UCSD-AML1 (cell line): Measurements from ENCODE around the gene GNAQ.

Experiments used
- DNase-seq: peaks from one replicate; lab custom pipeline; 2025; ENCODE audit not compliant: unreplicated experiment; lab: John Stamatoyannopoulos, UW

Gene GNAQ

DNA sequence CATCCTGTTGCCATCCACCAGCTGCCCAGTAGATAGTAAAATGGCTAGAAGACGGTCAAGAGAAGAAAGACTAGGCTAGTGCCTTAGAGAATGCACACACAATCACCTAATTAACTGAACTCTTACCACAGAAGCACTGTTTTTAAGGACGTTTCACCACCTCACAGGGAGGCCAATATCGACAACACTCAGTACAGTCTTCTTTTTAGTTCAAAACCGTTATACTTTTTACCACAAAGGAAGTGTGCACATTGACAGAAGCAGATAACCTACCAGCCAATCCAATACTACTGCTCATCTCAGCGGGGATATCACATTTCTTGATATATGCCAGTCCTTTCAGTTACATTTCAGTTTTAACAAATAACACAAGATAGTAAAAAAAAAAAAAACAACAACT, 122.3 kb downstream of the GNAQ start:
- DNase-seq, result no peak

DNA sequence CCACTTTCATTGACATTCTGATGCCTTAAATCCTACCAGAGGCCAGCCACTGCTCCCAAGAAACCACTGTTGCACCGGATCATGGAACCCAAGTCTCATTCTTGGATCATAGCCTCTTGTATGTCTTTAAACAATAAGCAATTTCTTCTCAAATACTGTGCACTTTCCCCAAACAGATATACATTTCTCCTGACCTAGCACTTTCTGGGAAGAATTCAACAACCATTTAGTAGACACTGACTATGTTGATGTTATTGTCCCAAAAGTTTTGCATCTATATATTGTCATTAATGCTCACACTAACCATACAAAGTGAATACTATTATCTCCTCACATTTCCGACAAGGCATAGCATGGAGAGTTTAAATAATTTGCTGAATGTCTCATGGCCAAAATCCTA, 123.3 kb downstream of the GNAQ start:
- DNase-seq, result no peak

DNA sequence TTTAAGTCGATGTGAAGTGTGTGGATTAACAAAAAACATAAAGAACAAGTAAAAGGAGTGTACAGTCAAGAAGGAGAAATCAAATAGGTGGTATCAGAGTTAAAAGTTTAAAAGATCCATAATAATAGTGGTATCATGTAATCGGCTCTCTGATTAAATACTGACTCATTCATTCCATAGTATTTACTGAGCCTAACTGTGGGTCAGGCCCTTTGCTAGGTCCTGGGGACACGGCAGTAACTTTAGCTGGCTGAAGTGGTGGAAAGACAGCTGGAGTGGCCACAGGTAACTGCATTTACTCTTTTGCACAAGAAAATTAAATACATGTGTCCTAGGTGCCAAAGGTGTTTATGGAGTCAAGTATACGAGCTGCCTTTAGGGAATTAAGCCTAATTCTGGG, 124.0 kb downstream of the GNAQ start:
- no peak for DNase-seq

DNA sequence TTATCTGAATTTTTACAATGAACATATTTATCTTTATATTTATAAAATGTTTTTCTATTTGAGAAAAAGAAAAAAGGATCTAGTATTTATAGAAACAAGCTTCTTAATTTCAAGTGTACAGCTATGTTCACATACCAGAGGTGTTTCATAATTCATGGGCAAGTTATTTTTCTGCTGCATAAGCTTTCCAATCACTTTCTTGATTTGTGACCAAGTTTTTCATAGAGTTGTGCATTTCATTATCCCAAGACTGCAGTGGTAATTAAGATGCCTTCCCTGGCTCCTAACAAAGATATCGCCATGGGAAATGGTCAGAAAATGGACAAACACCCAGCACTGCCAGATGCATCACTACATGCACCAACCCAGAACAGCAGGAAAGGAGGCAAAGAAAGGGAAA, 124.6 kb downstream of the GNAQ start:
- DNase-seq, result no peak

DNA sequence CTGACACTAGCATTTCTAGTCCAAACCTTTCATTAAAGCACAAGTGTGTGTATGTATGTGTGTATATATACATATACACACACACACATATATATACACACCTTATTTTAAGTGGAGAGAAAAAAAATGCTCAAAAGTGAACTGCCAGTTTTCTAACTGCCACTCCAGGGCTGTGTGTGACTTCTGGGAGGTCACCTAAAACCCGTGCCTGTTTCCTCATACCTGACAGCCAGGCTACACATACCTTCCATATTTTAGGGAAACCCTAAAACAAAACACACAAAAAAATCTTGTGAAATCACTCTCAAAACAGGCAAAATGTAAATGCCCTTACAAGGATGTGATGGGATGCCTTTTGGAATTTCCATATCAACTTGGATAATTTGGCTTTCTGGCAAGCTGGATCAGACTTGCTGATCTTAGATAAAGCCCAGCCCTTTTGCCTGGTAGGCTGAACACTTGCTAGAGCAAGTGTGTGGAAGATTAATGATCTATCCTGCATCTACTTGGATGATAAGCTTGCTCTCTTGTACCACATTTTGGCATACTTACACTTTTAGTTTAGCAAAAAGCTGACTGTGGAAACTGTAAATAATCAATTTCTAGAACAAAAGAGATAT, 127.8 kb downstream of the GNAQ start:
- no peak for DNase-seq

DNA sequence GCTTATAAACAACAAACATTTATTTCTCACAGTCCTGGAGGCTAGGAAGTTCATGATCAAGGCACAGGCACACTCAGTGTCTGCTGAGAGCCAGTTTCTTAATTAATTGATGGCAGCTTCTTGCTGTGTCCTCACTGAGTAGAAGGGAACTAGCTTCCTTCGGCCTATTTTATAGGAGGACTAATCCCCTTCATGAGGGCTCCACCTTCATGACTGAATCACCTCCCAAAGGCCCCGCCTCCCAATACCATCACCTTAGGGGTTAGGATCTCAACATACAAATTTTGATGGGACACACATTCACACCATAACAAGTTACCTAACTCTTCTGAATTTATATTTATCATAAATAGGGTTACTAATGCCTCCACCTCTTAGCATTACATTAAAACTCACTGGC, 129.8 kb downstream of the GNAQ start:
- no peak for DNase-seq

DNA sequence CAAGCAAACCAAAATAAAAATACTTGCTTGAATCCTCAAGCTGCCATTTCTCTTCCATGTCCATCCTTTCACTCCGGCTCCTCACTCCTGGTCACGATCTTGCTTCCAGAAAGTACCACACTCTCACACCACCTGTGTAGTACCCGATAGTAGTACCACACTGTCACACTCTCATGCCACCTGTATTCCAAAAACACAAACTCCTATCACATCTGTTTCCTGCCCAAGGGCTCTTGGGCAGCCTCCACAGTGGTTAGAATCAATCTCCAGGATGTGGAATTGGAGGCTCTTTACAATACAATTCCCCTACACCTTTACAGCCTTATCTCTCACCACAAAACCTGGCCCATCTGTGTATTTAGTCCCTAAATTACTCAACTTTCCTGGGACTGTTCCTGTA, 130.6 kb downstream of the GNAQ start:
- DNase-seq, result no peak

DNA sequence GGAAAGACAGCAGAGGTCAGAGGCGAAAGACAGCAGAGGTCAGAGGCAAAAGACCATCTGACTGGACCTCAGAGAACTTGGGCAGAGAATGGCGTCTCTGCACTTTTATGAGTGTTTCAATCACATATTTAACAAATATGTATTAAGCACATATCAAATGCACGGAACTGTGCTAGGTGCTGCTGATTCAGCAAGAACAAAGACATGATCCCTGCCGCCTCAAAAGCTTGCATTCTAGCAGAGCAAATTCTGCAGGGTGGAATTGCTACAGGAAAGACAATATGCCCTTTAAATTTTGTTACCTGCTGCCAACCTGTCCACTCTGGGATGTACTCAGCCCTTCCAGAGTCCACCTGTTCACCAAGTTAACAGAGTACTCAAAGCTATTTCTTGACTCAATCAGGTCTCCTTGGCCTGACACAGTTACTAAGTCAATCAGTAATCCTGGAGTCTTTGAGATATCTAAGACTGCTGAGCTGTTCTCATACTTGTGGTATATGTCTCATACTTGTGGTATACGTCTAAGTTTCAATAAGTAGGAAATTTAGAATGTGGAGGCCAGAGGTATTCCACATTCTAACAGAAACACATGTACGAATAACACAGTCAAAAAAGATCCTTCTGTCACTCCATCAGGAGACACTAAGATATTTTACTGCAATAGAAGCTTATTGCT, 131.8 kb downstream of the GNAQ start:
- no peak for DNase-seq

DNA sequence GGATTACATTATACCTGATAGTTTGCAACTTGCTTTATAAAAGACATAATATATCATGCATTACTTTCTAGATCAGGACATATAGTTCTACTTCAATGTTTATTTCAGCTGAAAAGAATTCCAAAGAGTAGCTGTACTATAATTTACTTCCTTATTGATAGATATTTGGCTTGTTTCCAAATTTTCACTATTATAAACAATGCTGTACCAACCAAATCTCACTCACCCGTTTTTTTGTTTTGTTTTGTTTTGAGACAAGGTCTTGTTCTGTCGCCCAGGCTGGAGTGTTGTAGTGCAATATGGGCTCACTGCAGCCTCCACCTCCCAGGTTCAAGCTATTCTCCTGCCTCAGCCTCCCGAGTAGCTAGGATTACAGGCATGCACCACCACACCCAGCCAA, 132.7 kb downstream of the GNAQ start:
- DNase-seq, result no peak

DNA sequence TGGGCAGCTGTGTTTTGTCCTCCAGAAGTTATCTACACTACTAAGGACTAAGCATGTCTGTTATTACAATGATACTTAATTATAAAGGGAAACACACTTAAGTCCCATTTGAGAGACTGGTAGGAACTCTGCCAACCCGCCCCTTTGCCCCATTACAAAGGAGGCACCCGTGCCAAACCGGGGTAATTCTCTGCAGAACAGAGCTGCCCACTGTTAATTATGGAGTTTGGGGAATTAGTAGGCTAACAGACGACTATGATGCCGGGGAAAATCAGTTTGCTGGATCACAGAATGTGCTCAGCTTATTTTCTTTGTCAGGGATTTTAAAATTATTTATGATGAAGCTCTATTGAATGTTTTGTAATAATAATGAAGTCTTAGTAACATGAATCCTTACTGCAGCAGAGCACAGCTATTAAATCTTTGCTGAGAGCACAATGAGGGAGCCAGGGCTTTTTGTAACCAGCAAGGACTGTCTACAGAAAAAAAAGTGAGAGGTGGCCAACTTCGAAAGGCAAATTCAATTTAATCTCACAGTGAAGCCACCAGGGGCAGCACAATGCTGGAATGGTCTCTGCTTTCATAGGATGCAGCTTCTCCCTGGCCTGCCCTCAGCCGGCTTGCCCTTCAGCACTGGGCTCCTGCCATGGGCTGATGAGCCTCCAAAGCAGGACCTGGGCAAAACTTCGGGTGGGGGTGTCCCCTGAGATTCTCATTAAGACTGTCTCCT, 134.5 kb downstream of the GNAQ start:
- DNase-seq, result no peak

DNA sequence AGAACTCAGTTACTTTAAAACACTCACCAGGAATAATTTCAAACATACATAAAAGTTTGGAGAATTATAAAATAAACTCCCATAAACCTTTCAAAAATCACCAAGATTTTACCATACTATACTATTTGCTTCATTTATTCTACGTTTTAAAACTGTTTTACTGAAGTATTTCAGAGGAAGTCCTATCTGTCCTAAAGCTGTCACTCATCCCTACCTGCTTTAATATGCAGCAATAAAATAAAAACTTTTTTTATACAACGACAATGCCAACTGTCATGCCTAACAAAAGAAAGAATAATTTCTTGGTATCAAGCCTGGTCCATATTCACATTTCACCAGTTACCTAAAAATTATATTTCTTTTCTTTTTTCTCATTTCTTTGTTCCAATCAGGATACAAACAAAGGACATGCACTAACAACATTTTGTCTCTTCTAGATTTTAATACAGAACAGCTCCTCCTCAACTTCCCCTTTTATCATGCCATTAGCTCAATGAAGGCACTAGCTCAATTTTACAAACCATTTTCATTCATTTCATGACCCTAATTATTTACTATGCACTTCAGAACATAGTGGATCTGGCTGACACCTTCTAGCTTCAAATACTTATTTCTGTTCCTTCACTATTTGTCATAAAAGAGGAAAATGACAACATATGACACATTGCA, 135.2 kb downstream of the GNAQ start:
- no peak for DNase-seq

DNA sequence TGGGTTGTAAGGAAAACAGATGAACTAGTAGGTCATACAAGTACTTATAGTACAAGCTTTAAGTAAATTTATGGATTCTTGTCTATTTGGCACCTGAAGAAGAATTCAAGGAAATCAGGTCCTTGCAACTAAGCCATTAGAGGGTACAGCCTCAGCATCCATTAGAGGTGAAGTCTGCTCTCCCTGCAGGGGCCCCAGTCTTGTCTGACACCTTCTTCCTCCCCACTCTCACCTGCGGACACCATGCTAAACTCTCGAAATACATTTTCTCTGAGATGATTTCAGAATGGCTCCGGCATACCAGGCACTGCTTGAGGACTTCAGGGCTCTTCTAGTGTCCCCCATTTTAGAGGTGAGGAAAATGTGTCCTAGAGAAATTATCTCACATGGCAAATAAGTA, 137.9 kb downstream of the GNAQ start:
- DNase-seq, result no peak

DNA sequence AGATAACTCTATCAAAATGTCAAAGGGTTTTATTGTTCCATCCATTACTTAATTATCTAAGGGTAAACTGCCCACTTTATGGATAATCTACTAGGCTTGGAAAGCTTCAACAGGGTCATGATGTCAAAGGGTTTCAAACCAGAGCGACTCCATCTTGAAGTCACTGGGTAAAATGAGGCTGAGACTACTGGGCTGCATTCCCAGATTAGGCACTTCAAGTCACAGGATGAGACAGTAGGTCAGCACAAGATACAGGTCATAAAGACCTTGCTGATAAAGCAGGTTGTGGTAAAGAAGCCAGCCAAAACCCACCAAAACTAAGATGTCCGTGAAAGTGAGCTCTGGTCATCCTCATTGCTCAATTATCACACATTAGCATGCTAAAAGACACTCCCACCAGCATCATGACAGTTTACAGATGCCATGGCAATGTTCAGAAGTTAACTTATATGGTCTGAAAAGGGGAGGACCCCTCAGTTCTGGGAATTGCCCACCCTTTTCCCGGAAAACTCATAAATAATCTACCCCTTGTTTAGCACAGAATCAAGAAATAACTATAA, 138.6 kb downstream of the GNAQ start:
- DNase-seq, result no peak

DNA sequence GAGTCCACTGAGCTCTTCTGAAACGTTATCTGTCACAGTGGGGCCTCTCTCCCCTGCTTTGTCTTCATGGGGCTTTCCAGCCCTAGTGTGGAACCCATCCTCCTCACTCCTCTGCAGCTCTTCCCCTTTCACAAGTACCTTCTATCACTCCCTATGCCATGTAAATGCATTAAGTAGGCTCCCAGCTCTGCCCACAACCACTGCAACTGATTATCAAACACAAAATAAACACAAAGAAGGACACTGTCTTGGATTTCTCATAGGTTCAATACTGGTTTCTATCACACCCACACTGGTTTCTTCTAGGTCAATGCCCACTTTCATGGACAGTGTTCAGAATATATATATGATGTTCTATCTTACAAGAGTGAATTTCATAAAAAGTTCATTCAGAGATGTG, 139.4 kb downstream of the GNAQ start:
- no peak for DNase-seq

DNA sequence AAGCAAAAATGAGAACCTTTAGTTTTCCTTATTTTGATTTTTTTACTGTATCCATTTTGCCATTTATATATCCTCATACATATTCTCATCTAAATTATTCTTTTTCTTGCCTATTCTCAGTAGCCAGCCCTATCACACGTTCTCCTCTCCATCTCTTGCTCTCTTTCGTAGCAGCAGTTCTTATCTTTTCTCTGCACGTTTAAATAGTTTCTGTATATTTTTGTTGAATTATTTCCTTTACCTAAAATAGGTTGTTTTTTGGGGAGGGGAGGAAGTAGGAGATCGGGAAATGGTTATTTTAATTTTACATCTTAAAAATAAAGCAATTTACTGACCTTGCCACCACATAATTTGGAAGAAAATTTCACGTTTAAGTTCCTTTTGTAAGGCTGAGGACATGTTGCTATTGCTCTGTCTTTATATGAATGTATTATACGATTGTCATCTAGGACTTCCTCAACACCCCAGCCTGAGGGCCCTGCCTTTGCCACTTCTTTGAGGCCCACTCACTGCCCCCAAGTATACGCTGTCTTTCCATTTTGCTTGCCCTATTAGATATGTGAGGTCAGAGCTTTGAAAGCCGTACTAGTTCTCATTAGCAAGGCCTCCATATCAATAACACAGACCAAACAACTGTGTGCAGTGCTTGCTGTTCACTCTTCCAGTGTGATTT, 140.3 kb downstream of the GNAQ start:
- DNase-seq, result no peak

DNA sequence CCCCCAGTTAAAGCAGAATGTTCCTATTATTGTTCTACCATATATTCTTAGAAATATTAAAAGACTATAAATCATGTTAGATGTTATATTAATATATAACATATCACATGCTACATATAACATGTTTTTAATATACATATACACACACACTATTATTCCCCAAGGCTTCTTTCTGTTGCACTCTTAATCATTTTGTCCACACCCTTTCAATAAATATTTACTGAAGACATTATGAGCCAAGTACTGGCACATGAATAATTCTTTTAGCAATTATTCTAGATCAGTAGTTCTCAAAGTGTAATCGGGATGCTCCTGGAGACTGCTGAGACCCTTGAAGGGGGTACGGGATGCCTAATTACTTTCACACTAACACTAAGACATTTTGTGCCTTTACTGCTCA, 143.9 kb downstream of the GNAQ start:
- DNase-seq, result no peak

DNA sequence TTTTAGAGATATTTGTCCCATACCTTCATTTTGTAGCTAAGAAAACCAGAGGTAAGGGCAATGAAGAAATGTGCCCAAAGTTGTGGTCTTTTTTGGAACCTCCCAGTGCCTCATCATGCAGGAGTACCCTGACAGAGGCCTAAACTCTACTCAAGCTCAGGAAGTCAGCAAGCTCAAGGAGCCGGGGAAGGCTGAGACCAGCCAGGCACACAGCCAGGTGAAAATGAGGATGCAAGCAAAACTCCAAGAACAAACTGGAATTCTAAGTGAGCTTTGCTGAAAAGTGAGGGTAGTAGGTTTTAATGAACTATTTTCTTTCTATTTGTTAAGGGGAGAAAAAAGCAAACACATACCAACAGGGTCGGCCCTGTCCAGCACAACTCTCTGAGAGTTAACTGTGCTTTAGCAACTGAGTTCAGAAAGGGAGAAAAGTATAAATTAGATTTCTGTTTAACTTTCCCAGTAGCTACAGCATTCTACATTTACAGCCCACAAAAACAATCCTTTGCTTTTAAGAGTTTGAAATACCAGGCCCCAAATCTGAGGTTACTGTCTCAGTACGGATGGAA, 146.4 kb downstream of the GNAQ start:
- DNase-seq, result no peak

DNA sequence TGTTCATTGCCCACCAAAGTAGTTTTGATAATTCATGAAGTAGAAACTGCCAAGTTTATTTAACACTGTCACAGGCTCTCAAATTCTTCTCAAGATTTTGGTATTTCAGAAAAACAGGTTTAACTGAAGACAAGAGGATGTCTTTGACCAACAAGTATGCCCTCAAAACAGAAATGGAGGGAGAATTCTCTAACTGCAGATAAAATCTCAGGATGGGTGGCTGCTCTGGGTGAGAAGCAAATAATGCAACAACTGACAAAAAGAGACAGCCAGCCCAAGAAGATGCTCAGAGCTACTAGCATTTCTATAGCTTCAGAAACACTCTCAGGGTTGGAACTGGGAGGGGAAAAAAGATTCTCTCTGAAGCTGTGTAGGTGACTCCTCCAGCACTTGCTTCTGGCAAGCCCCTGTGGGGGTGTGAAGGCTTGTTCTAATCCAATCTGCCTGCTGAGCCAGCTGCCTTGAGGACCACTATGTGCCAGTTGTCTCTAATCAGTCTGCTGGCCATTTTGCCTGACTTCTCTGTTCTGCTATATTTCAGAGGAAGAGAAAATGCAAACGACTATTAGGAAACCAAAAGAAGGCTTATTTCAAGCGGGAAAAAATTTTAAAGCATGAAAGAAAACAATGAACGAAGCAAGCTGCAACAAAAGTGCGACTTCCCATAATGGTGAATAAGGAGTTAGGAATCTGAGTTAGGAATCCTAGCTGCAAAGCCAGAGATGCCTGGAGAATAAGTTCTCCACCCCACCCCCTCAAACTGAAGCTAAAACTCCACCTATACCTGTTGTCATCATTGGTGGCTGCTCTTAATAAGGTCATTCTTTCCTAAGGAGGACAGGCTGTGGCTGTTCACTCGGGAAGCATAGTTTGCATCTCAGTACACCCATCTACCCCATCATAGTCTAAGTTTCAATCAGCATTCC, 147.5 kb downstream of the GNAQ start:
- DNase-seq, result no peak

DNA sequence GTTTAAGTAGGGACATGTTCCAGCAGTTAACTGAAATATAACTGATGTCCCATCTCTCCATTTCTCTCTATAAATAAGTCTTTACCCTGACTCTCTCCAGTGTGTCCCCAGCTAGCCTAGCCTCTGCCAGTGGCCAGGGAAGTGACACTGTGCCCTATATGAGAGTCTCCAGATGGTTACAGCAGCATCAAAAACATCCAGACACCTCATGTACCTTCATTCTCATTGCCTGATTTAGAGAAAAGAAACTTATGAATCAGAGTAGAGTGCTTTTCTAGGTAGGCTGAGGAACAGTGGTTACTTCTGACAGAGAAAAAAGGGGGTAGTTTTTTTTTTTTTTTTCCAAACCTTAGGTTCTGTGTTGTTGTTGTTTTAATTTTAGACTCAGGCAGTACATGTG, 148.5 kb downstream of the GNAQ start:
- DNase-seq, result no peak

DNA sequence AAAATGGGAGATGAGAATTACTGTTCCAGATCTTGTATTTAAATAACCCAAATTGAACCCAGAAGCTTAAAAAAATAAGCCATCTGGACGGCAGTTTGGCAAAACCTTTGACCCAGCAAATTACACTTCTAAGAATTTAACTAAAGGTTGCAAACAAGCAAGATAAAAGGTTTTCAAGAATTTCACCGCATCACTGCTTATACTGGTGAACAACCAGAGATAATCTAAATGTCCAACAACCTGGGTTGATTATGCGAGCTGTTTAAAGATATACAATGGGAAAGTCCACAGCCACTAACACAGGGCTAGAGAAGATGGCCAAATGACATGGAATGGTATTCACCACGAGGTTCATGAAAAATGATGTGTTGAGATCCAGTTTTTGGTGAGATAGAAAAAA, 149.3 kb downstream of the GNAQ start:
- no peak for DNase-seq
